ENCODE results near the gene TNNC2. TPM values are rescaled to one million over a fixed set of nuclear protein-coding genes. Genes with fewer than 3 reads are reported as not detected.

Gene TNNC2
- polyA plus RNA-seq, 1 experiment: 0.60 TPM

GRCh38 chr20:45782890-45783289 is 44.2 kb downstream of the TNNC2 start:
- ChIA-PET POLR2A (no interaction called here), CTCF (interaction anchor here (0.7 kb wide), 1 partner anchor 32 kb away, joined by 3 read pairs; no protein-coding TSS in a partner anchor)
- Histone ChIP-seq H3K4me3 (ENCODE audit: low read depth, low read length) (no peak overlapping the region), H3K27me3 (ENCODE audit: control insufficient read depth, insufficient read depth, low read length) (peaks cover 6% of the 10 kb centered on the region), H3K36me3 (ENCODE audit: control insufficient read depth, insufficient read depth, low read length) (no peaks in the 10 kb centered on the region)
- DNase-seq (ENCODE audit: low read depth): no peak
- TF ChIP-seq, protein P1, sequence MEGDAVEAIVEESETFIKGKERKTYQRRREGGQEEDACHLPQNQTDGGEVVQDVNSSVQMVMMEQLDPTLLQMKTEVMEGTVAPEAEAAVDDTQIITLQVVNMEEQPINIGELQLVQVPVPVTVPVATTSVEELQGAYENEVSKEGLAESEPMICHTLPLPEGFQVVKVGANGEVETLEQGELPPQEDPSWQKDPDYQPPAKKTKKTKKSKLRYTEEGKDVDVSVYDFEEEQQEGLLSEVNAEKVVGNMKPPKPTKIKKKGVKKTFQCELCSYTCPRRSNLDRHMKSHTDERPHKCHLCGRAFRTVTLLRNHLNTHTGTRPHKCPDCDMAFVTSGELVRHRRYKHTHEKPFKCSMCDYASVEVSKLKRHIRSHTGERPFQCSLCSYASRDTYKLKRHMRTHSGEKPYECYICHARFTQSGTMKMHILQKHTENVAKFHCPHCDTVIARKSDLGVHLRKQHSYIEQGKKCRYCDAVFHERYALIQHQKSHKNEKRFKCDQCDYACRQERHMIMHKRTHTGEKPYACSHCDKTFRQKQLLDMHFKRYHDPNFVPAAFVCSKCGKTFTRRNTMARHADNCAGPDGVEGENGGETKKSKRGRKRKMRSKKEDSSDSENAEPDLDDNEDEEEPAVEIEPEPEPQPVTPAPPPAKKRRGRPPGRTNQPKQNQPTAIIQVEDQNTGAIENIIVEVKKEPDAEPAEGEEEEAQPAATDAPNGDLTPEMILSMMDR (IDR thresholded peaks at IDR 0.05; ENCODE audit: insufficient read depth, low read depth, low read length): no peak

- peaks cover 4% of the 10 kb centered on the region for H3K27me3 ChIP-seq (ENCODE audit: control insufficient read depth, insufficient read depth, low read length)
- CTCF ChIA-PET: interaction anchor here (0.7 to 2.7 kb wide), 3 partner anchors 10 to 17 kb away, joined by 4 to 16 read pairs (median 6); no protein-coding TSS in a partner anchor
- TF ChIP-seq, protein P1 (IDR thresholded peaks at IDR 0.05; ENCODE audit: insufficient read depth, low read depth, low read length): no peak
- H3K36me3 ChIP-seq (ENCODE audit: control insufficient read depth, insufficient read depth, low read length): no peaks in the 10 kb centered on the region
- POLR2A ChIA-PET: no interaction called here
- H3K4me3 ChIP-seq (ENCODE audit: low read depth, low read length): no peak overlapping the region
- peak; percentile 67 for DNase-seq (ENCODE audit: low read depth)
Observed at GRCh38 chr20:45781391-45781931, 45.7 kb downstream of the TNNC2 start.

GRCh38 chr20:45780159-45780558 is 47.0 kb downstream of the TNNC2 start:
- POLR2A ChIA-PET: interaction anchor here (0.6 kb wide), 1 partner anchor 742 kb away, joined by 3 read pairs; no protein-coding TSS in a partner anchor
- CTCF ChIA-PET: interaction anchor here (0.9 to 2.7 kb wide), 6 partner anchors 9 to 737 kb away, joined by 3 to 16 read pairs (median 3); no protein-coding TSS in a partner anchor
- Histone ChIP-seq H3K36me3 (ENCODE audit: control insufficient read depth, insufficient read depth, low read length) (no peaks in the 10 kb centered on the region), H3K27me3 (ENCODE audit: control insufficient read depth, insufficient read depth, low read length) (peaks cover 6% of the 10 kb centered on the region), H3K4me3 (ENCODE audit: low read depth, low read length) (no peak overlapping the region)
- TF ChIP-seq, protein P1 (IDR thresholded peaks at IDR 0.05; ENCODE audit: insufficient read depth, low read depth, low read length): no peak
- DNase-seq (ENCODE audit: low read depth): no peak

- H3K4me3 ChIP-seq (ENCODE audit: low read depth, low read length): no peak overlapping the region
- POLR2A ChIA-PET: interaction anchor here (0.5 to 0.6 kb wide), 3 partner anchors 431 to 444 kb away, joined by 3 to 4 read pairs (median 3); partner anchors contain the start of gene SDC4
- TF ChIP-seq, protein P1 (IDR thresholded peaks at IDR 0.05; ENCODE audit: insufficient read depth, low read depth, low read length): no peak
Observed at GRCh38 chr20:45779011-45779915, 47.8 kb downstream of the TNNC2 start.

GRCh38 chr20:45776931-45777330 is 50.2 kb downstream of the TNNC2 start:
- Histone ChIP-seq H3K27me3 (ENCODE audit: control insufficient read depth, insufficient read depth, low read length) (peaks cover 14% of the 10 kb centered on the region), H3K4me3 (ENCODE audit: low read depth, low read length) (no peak overlapping the region), H3K36me3 (ENCODE audit: control insufficient read depth, insufficient read depth, low read length) (no peaks in the 10 kb centered on the region)
- CTCF ChIA-PET: interaction anchor here (1.2 to 1.5 kb wide), 3 partner anchors 415 to 786 kb away, joined by 3 to 4 read pairs (median 4); no protein-coding TSS in a partner anchor
- no peak for DNase-seq (ENCODE audit: low read depth)
- POLR2A ChIA-PET: no interaction called here
- TF ChIP-seq, protein P1 (IDR thresholded peaks at IDR 0.05; ENCODE audit: insufficient read depth, low read depth, low read length): no peak

More at GRCh38 chr20:45779011-45779915, 47.8 kb downstream of the TNNC2 start:
- no peaks in the 10 kb centered on the region for H3K36me3 ChIP-seq (ENCODE audit: control insufficient read depth, insufficient read depth, low read length)
- peak; percentile 100 for DNase-seq (ENCODE audit: low read depth)
- H3K27me3 ChIP-seq (ENCODE audit: control insufficient read depth, insufficient read depth, low read length): peaks cover 10% of the 10 kb centered on the region
- CTCF ChIA-PET: interaction anchor here (0.6 to 2.7 kb wide), 6 partner anchors 8 to 736 kb away, joined by 3 to 16 read pairs (median 4); no protein-coding TSS in a partner anchor

Data from BJ (cell line).